CD4-positive, alpha-beta T cell treated with Interleukin-4 for 4 hours (primary cell): Measurements from ENCODE around the gene TMEM222.
A peak's percentile ranks its signal among the peaks of the same experiment; 100 is the strongest.

Experiments
- DNase-seq: peaks from one replicate; pipeline ENCODE4 v3.0.0-alpha.2; 2020

Gene TMEM222

GRCh38 chr1:27360159-27361043, 38.4 kb downstream of the TMEM222 start:
- no peak for DNase-seq

GRCh38 chr1:27361044-27361402, 39.1 kb downstream of the TMEM222 start:
- DNase-seq, result no peak

GRCh38 chr1:27361553-27361952, 39.6 kb downstream of the TMEM222 start:
- DNase-seq, result no peak

GRCh38 chr1:27363766-27364695, 42.1 kb downstream of the TMEM222 start:
- DNase-seq, result no peak

GRCh38 chr1:27364696-27365371, 42.9 kb downstream of the TMEM222 start:
- no peak for DNase-seq

- DNase-seq, result peak; percentile 70
These were observed 43.6 kb downstream of the TMEM222 start for GRCh38 chr1:27365372-27366112.

- peak; percentile 62 for DNase-seq
These were observed 44.1 kb downstream of the TMEM222 start for GRCh38 chr1:27366113-27366410.

- no peak for DNase-seq
These were observed 44.6 kb downstream of the TMEM222 start, which contains the start of gene MAP3K6 for GRCh38 chr1:27366411-27367159. Gene MAP3K6 (minus strand): TSS chr1:27366961. CDS start chr1:27366597, 364 bp downstream.

- DNase-seq, result no peak
These were observed 45.2 kb downstream of the TMEM222 start for GRCh38 chr1:27367160-27367650.

- no peak for DNase-seq
These were observed 47.1 kb downstream of the TMEM222 start for GRCh38 chr1:27368869-27369582.

- DNase-seq, result no peak
These were observed 50.3 kb downstream of the TMEM222 start for GRCh38 chr1:27372022-27372807.

GRCh38 chr1:27372808-27373690, 51.1 kb downstream of the TMEM222 start:
- DNase-seq, result no peak

GRCh38 chr1:27374362-27375086, 52.6 kb downstream of the TMEM222 start, which contains the start of gene FCN3:
Gene FCN3 (minus strand): TSS chr1:27374824. CDS start chr1:27374818, 6 bp downstream.
- no peak for DNase-seq

- DNase-seq, result no peak
These were observed 56.0 kb downstream of the TMEM222 start for GRCh38 chr1:27377760-27378495.

- no peak for DNase-seq
These were observed 57.7 kb downstream of the TMEM222 start for GRCh38 chr1:27379564-27380122.

GRCh38 chr1:27380224-27380623, 58.3 kb downstream of the TMEM222 start:
- DNase-seq, result no peak
